Stimulated activated CD8-positive, alpha-beta memory T cell treated with anti-CD3 and anti-CD28 coated beads, Interleukin-7, amount 100 ng/mL, for 4 hours (primary cell): ENCODE results near the gene TPST1.

Experiments
- DNase-seq, 2 donors: peaks; one replicate each; pipeline ENCODE4 v3.0.0-alpha.2; 2020; ENCODE audit warnings: low read depth in 2 of 2

The TPST1 gene

GRCh38 chr7:66238773-66239466, 33.8 kb downstream of the TPST1 start:
- no peak for DNase-seq

- DNase-seq, result no peak
Measured at GRCh38 chr7:66239467-66239856, 34.3 kb downstream of the TPST1 start.

- DNase-seq, result no peak
Measured at GRCh38 chr7:66245008-66245407, 39.9 kb downstream of the TPST1 start.

DNA sequence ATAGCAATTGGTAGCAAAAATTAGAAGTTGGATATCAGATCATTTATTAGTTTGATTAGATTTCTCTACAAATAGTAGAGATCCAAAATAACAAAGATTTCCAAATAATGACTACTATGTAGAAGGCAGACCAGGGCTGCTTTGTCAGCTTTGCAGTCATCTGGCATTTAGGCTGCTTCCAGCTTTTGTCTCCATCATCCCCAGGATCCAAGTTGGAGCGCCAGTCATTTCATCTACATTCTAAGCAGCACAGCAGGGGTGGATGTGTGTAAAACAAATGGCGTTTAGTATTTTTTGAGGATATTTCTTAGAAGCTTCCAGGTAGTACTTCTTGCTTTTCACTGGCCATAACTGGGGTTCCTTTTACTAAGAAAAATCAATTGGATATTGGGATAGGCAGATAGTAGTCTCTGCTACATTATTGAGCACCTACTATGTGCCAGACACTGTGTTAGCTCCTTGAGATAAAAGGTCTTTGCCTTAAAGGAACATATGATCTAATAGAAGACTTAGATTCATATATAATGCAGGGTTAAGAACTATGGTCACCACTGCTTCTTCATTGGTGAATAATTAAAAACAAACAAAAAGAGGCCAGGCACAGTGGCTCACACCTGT, 41.5 kb downstream of the TPST1 start:
- DNase-seq, result no peak

DNA sequence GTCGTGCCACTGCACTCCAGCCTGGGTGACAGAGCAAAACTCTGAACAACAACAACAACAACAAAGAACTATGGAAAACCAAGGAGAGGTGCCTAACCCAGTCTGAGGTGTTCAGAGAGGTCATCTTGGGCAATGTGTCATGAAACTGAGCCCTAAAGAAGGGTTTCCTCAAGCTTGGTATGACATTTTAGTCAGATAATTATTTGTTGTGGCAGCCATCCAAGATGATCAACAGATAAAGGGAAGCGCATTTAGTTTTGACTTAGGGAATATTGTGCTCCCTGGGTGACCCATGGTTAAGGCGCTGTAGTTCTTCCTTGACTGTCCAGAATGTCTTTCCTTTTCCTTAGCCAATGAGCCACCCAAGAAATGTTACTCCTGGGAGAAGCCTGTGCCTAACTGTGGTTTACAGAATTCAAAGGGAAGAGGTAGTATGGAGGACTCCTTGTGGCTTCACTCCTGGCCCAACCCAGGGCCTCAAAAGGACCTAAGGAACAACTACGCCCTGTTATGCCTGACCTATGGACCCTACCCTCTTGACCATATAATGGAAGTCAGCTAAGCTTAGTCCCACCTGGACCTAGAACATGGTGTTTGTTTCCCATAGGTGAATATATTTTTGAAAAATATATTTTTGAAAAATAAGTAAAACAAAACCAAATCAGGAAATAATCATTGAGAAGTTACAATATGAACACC, 42.4 kb downstream of the TPST1 start:
- DNase-seq, result no peak

DNA sequence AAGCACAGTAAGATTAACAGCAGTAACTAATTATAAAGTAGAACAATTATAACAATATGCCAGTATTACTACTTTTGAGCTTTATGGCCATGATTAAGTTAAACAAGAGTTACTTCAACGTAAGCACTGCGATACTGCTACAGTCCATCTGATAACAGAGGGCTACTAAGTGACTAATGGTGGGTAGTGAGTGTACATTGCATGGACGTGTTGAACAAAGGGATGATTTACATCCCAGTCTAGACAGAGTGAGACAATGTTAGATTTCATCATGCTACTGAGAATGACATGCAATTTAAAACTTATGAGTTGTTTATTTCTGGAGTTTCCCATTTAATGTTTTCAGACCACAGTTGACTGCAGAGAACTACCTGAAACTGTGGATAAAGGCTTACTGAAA, 45.6 kb downstream of the TPST1 start:
- no peak for DNase-seq

DNA sequence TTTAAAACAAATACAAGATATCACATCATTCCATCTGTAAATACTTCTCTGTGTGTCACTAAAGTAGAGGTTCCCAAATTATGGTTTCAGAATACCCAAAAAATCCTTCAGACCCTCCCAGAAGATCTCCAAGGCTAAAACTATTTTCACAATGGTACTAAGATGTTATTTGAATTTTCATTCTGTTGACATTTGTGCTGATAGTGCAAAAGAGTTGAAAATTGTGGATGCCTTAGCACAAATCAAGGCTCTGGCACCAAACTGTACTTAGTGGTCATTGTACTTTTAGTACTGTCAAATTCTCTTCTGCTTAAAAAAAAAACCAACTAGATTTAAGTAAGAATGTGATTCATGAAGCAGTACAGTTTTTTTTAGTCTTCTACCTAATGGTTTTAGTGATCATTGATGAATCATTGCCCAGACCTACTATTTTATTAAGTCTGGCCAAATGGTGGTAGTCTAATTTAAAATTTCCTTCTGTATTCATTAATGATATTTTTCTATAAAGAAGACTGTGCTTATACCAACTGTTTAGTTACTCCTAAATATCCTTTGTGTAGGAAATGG, 50.5 kb downstream of the TPST1 start:
- no peak for DNase-seq

- no peak for DNase-seq
Measured at GRCh38 chr7:66256281-66256680, 51.1 kb downstream of the TPST1 start.

GRCh38 chr7:66257481-66257880, 52.3 kb downstream of the TPST1 start:
- DNase-seq, result no peak

DNA sequence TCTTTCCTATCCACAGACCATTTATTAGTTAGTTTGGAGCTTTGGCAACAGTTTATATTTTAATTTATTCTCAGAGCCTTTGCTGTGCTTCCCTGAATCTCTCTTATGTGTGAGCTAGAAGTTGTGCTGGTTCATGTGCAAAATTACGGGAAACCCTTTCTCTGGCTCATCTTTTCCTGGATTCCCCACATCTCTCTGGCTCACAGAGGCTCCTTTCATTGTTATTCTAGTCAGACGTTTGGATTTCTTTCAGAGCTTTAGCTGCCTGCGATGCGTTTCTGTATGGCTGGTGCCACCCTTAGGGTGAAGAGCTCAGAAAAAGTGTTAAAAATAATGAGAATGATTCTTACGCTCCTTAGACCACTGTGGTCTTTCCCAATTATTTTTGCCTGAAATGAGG, 53.3 kb downstream of the TPST1 start:
- no peak for DNase-seq

GRCh38 chr7:66261941-66262340, 56.8 kb downstream of the TPST1 start:
- DNase-seq, result no peak

DNA sequence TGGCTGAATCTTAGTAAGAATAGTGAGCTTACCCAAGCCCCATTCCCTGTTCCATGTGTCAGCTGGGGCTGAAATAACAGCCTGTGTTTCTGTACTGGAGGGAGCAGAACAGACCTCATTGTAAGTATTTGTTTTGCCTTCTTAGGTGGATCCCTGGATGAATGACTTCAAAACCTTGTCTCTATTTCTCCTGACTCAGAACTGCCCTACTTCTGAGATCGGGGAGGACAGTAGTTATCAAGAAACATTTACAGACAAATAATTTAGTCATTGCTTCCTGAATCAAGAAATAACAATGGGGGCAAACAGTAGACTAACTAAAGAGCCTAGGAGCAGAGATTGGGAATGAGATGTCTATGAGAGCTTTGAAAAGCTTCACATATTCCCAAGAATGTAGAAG, 58.8 kb downstream of the TPST1 start:
- no peak for DNase-seq

- DNase-seq, result no peak
Measured at GRCh38 chr7:66265566-66265965, 60.4 kb downstream of the TPST1 start.

- DNase-seq, result no peak
Measured at GRCh38 chr7:66267249-66267648, 62.1 kb downstream of the TPST1 start.

DNA sequence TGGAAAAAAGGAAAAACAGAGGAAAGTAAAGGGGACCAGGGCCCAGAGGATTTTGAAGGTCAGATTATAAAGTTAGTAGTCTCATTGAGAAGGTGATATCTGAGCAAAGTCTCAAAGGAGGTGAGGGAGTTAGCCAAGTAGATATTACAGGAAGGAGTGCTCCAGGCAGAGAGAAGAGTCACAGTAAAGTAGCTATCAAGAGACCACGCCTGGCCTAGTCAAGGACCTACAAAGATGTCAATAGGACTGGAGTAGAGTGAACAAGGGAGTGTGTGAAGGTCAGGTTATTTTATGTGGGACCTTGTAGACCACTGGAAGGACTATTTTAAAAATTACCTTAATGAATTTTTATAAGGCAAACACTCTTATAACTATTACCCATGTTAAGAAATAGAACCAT, 64.8 kb downstream of the TPST1 start:
- no peak for DNase-seq

DNA sequence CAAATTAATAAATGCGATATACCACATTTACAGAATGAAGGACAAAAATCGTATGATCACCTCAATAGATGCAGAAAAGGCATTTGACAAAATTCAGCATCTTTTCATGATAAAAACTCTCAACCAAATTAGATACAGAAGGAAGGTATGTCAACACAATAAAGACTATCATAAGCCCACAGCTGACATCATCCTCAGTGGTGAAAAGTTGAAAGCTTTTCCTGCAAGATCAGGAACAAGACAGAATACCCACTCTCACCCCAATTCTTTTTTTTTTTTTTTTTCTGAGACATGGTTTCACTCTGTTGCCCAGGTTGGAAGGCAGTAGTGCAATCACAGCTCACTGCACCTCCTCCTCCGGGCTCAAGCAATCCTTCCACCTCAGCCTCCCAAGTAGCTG, 67.2 kb downstream of the TPST1 start:
- no peak for DNase-seq

- no peak for DNase-seq
Measured at GRCh38 chr7:66276363-66276762, 71.2 kb downstream of the TPST1 start.

GRCh38 chr7:66277492-66277891, 72.4 kb downstream of the TPST1 start:
- DNase-seq, result no peak

GRCh38 chr7:66279912-66280311, 74.8 kb downstream of the TPST1 start:
- no peak for DNase-seq

- DNase-seq, result no peak
Measured at GRCh38 chr7:66281678-66282590, 76.8 kb downstream of the TPST1 start.

GRCh38 chr7:66282591-66282935, 77.4 kb downstream of the TPST1 start:
- no peak for DNase-seq
